ENCODE data around the gene TUBA4B.
"Not testable (repeated sequence)": the region's sequence is repeated elsewhere in the genome, so short reads cannot be mapped to it uniquely, and the experiment has no call there.

TUBA4B gene

GRCh38 chr2:219298759-219299371, 45.8 kb downstream of the TUBA4B start:
- peak; percentile 81 for DNase-seq

GRCh38 chr2:219299372-219299760, 46.3 kb downstream of the TUBA4B start:
- in situ Hi-C loops (cut with HindIII; ENCODE audit: low pct_ligation_motif_present, low pct_unique_long_range_greater_than_20kb, low sequenced_read_pairs) = no loop called here
- no peak for DNase-seq

More at GRCh38 chr2:219298759-219299371, 45.8 kb downstream of the TUBA4B start:
- in situ Hi-C loops (cut with HindIII; ENCODE audit: low pct_ligation_motif_present, low pct_unique_long_range_greater_than_20kb, low sequenced_read_pairs) = no loop called here

GRCh38 chr2:219300022-219300421, 47.0 kb downstream of the TUBA4B start:
- no peak for DNase-seq

GRCh38 chr2:219302412-219302968, 49.4 kb downstream of the TUBA4B start:
- DNase-seq = no peak
- in situ Hi-C loops (cut with HindIII; ENCODE audit: low pct_ligation_motif_present, low pct_unique_long_range_greater_than_20kb, low sequenced_read_pairs) = no loop called here

More at GRCh38 chr2:219300022-219300421, 47.0 kb downstream of the TUBA4B start:
- in situ Hi-C loops (cut with HindIII; ENCODE audit: low pct_ligation_motif_present, low pct_unique_long_range_greater_than_20kb, low sequenced_read_pairs) = no loop called here

- in situ Hi-C loops (cut with HindIII; ENCODE audit: low pct_ligation_motif_present, low pct_unique_long_range_greater_than_20kb, low sequenced_read_pairs) = no loop called here
These were observed 51.2 kb downstream of the TUBA4B start for GRCh38 chr2:219304223-219304622.

GRCh38 chr2:219306047-219306446, 53.0 kb downstream of the TUBA4B start:
- no peak for DNase-seq
- in situ Hi-C loops (cut with HindIII; ENCODE audit: low pct_ligation_motif_present, low pct_unique_long_range_greater_than_20kb, low sequenced_read_pairs) = no loop called here

More at GRCh38 chr2:219304223-219304622, 51.2 kb downstream of the TUBA4B start:
- DNase-seq = no peak

- DNase-seq = peak; percentile 90
- in situ Hi-C loops (cut with HindIII; ENCODE audit: low pct_ligation_motif_present, low pct_unique_long_range_greater_than_20kb, low sequenced_read_pairs) = no loop called here
These were observed 55.4 kb downstream of the TUBA4B start for GRCh38 chr2:219308142-219309101.

GRCh38 chr2:219309278-219309677, 56.2 kb downstream of the TUBA4B start, which contains the start of gene PTPRN:
TSS of gene PTPRN (minus strand) at chr2:219309401. CDS start at chr2:219309332, 69 bp downstream.
- in situ Hi-C loops (cut with HindIII; ENCODE audit: low pct_ligation_motif_present, low pct_unique_long_range_greater_than_20kb, low sequenced_read_pairs) = no loop called here

GRCh38 chr2:219312683-219313263, 59.7 kb downstream of the TUBA4B start:
- in situ Hi-C loops (cut with HindIII; ENCODE audit: low pct_ligation_motif_present, low pct_unique_long_range_greater_than_20kb, low sequenced_read_pairs); DNase-seq: not testable (repeated sequence)

More at GRCh38 chr2:219309278-219309677, 56.2 kb downstream of the TUBA4B start, which contains the start of gene PTPRN:
- no peak for DNase-seq

- in situ Hi-C loops (cut with HindIII; ENCODE audit: low pct_ligation_motif_present, low pct_unique_long_range_greater_than_20kb, low sequenced_read_pairs) = no loop called here
- DNase-seq = no peak
These were observed 61.9 kb downstream of the TUBA4B start for GRCh38 chr2:219314804-219315468.
